GM21786 (cell line): Measurements from ENCODE around the gene FCRL5.

Experiments used
- ATAC-seq: cut with Tn5 transposase; IDR thresholded peaks from one replicate; pipeline ENCODE4 v1.9.1; 2021; ENCODE audit not compliant: unreplicated experiment

Gene FCRL5

GRCh38 chr1:157532569-157532968 lies 19.7 kb downstream of the FCRL5 start:
- ATAC-seq = no peak

- peak; percentile 79 for ATAC-seq
Observed at GRCh38 chr1:157523774-157524493, 28.4 kb downstream of the FCRL5 start.

GRCh38 chr1:157521056-157521455 lies 31.3 kb downstream of the FCRL5 start:
- no peak for ATAC-seq

GRCh38 chr1:157520386-157520935 lies 31.9 kb downstream of the FCRL5 start:
- no peak for ATAC-seq

GRCh38 chr1:157519451-157519850 lies 32.9 kb downstream of the FCRL5 start:
- ATAC-seq = no peak

GRCh38 chr1:157517016-157517415 lies 35.3 kb downstream of the FCRL5 start:
- ATAC-seq = no peak

- no peak for ATAC-seq
Observed at GRCh38 chr1:157515709-157516108, 36.6 kb downstream of the FCRL5 start.

- no peak for ATAC-seq
Observed at GRCh38 chr1:157515141-157515540, 37.2 kb downstream of the FCRL5 start.

- peak; percentile 41 for ATAC-seq
Observed at GRCh38 chr1:157512036-157512969, 40.0 kb downstream of the FCRL5 start.

GRCh38 chr1:157509546-157510232 lies 42.6 kb downstream of the FCRL5 start:
- ATAC-seq = no peak

GRCh38 chr1:157505481-157506272 lies 46.6 kb downstream of the FCRL5 start:
- ATAC-seq = peak; percentile 89

- no peak for ATAC-seq
Observed at GRCh38 chr1:157504646-157505045, 47.7 kb downstream of the FCRL5 start.

GRCh38 chr1:157499521-157499920 lies 52.8 kb downstream of the FCRL5 start:
- no peak for ATAC-seq

GRCh38 chr1:157498736-157499090 lies 53.6 kb downstream of the FCRL5 start:
- ATAC-seq = no peak

GRCh38 chr1:157497987-157498735 lies 54.2 kb downstream of the FCRL5 start:
- no peak for ATAC-seq

GRCh38 chr1:157497284-157497683 lies 55.0 kb downstream of the FCRL5 start:
- ATAC-seq = no peak

GRCh38 chr1:157496121-157496526 lies 56.2 kb downstream of the FCRL5 start:
- no peak for ATAC-seq

- ATAC-seq = no peak
Observed at GRCh38 chr1:157495285-157495684, 57.0 kb downstream of the FCRL5 start.

- no peak for ATAC-seq
Observed at GRCh38 chr1:157494093-157494492, 58.2 kb downstream of the FCRL5 start.
